Left lung (tissue), 10 donors: ENCODE results near the gene CPN2. TPM values are rescaled to one million over a fixed set of nuclear protein-coding genes. Genes with fewer than 3 reads are reported as not detected.

ENCODE experiments used
- ATAC-seq: fragments of 200-7000 bp; cut with Tn5 transposase; one replicate; pipeline ENCODE4 v1.9.1; 2020; ENCODE audit warnings: moderate library complexity
- DNase-seq, 4 donors: peaks; one replicate each; pipeline ENCODE4 v3.0.0-alpha.2; 2013 to 2020
- H3K27ac ChIP-seq, 2 donors: fragments of 200-600 bp; sonication (generic) in 1 of 2; one replicate each; pipeline versions ENCODE4 v1.5.0 to v1.8.0; 2020 to 2021
- H3K27me3 ChIP-seq, 2 donors: fragments of 200-600 bp; sonication (generic) in 1 of 2; one replicate each; pipeline versions ENCODE4 v1.5.0 to v1.8.0; 2020 to 2021
- H3K36me3 ChIP-seq, 2 donors: fragments of 200-600 bp; sonication (generic) in 1 of 2; one replicate each; pipeline versions ENCODE4 v1.5.0 to v1.8.0; 2020 to 2021
- H3K4me1 ChIP-seq, 2 donors: fragments of 200-600 bp; one replicate each; pipeline ENCODE4 v1.8.0; 2021
- H3K4me3 ChIP-seq, 2 donors: fragments of 200-600 bp; sonication (generic) in 1 of 2; one replicate each; pipeline versions ENCODE4 v1.5.0 to v1.8.0; 2020 to 2021; ENCODE audit warnings: mild to moderate bottlenecking in 1 of 2
- H3K9me3 ChIP-seq, 2 donors: fragments of 200-600 bp; sonication (generic) in 1 of 2; one replicate each; pipeline versions ENCODE4 v1.5.0 to v1.8.0; 2020 to 2021
- intact Hi-C, 2 donors: fragments of 100-400 bp; cut with DNase I; formaldehyde crosslinking; loops; one replicate each; pipeline versions ENCODE4 v1.11.2 to v1.14.2; 2022
- polyA plus RNA-seq, 6 donors: library from polyadenylated mRNA; unstranded; fragments of 120-200 nt; gene quantifications; one replicate each; pipeline ENCODE4 v1.2.1, GENCODE V29; 2013; ENCODE audit not compliant: insufficient read length in 6 of 6
- total RNA-seq, 2 donors: library from RNA; stranded (reverse); fragmentation: NEBNext Ultra II Directional; extraction: Animal tissue kit (Norgen Biotek cat#: 25700); gene quantifications; one replicate each; pipeline ENCODE4 v1.2.1, GENCODE V29; 2021
- TF ChIP-seq, protein P1 (sequence below), 2 donors: fragments of 200-600 bp; sonication (generic) in 1 of 2; IDR thresholded peaks; one replicate each; pipeline versions ENCODE4 v1.5.0 to v1.8.0; 2021; ENCODE audit warnings: antibody characterized with exemption in 2 of 2
- donor health status: DM: no; HTN: yes; CAD: no.
- donor health status: DM: no; HTN: no; CAD: no.

CPN2 gene
- total and polyA plus RNA-seq, 8 donors = not detected

- ATAC-seq (no peak), DNase-seq (peak in 1 of 4 donors; percentile 32)
- H3K4me1 ChIP-seq = peaks cover 4 to 15% of the 10 kb centered on the region in 2 donors
- peak overlapping the region in 1 of 2 donors; percentile 47 for H3K4me3 ChIP-seq
- TF ChIP-seq, protein P1, sequence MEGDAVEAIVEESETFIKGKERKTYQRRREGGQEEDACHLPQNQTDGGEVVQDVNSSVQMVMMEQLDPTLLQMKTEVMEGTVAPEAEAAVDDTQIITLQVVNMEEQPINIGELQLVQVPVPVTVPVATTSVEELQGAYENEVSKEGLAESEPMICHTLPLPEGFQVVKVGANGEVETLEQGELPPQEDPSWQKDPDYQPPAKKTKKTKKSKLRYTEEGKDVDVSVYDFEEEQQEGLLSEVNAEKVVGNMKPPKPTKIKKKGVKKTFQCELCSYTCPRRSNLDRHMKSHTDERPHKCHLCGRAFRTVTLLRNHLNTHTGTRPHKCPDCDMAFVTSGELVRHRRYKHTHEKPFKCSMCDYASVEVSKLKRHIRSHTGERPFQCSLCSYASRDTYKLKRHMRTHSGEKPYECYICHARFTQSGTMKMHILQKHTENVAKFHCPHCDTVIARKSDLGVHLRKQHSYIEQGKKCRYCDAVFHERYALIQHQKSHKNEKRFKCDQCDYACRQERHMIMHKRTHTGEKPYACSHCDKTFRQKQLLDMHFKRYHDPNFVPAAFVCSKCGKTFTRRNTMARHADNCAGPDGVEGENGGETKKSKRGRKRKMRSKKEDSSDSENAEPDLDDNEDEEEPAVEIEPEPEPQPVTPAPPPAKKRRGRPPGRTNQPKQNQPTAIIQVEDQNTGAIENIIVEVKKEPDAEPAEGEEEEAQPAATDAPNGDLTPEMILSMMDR (IDR thresholded peaks at IDR 0.05) = no peak
- peaks cover 0 to 58% of the 10 kb centered on the region in 2 donors for H3K27me3 ChIP-seq
- no peak overlapping the region for H3K27ac ChIP-seq
- H3K9me3 ChIP-seq = peaks cover 0 to 11% of the 10 kb centered on the region in 2 donors
- H3K36me3 ChIP-seq = no peaks in the 10 kb centered on the region
- intact Hi-C loops = loop anchor here in 1 of 2 donors (5.0 to 10.0 kb wide), 3 partner anchors 177 to 650 kb away; partner anchors contain the start of gene HES1
These were observed 36.6 kb downstream of the CPN2 start for GRCh38 chr3:194314388-194315068.

DNA sequence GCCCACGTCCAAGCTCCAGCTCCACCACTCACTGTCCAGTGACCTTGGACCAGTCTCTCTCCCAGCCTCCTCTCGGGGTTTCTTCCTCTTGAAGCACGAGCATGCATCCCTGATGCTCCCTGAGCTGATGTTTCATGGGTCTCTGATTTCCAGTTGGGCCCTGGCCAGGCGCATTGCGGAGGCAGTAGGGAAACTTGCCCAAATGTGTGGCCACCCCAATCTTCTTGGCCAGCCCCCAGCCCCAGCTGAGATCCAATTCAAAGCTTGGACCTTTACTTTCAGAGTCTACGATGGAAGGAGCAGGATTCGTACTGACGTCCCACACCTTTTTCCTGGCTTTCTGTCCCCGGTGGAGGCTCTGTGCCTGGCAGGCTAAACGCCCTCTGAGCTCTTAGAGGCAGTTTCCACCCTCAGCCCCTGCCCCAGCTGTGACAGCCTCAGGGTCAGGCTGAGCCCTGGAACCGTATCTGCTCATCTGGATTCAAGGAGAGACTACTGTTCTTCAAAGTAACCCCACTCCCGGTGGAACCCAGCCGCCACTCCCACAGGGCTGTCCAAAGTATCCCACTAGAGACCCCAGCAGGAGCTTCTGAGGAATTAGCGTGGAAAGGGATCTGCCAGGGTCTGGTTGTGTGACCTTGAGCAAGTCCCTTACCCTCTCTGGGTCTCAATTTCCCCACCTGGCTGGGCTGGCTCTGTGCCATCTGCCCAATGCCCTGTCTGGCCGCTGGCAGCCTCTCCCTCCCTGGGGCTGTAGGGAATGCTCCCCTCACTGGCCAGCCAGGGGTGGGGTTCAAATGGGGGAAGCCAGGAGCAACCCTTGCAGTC is 37.4 kb downstream of the CPN2 start:
- ATAC-seq (no peak), DNase-seq (peak in 2 of 4 donors; percentile 69 to 75)
- Histone ChIP-seq H3K36me3 (no peaks in the 10 kb centered on the region), H3K27me3 (peaks cover 0 to 58% of the 10 kb centered on the region in 2 donors), H3K27ac (no peak overlapping the region), H3K4me1 (peaks cover 4 to 15% of the 10 kb centered on the region in 2 donors), H3K4me3 (no peak overlapping the region), H3K9me3 (peaks cover 0 to 4% of the 10 kb centered on the region in 2 donors)
- intact Hi-C loops = loop anchor here in 1 of 2 donors (5.0 to 10.0 kb wide), 2 partner anchors 176 to 649 kb away; partner anchors contain the start of gene HES1
- TF ChIP-seq, protein P1 (IDR thresholded peaks at IDR 0.05) = no peak

GRCh38 chr3:194312743-194313281 is 38.3 kb downstream of the CPN2 start:
- Histone ChIP-seq H3K4me1 (peaks cover 4 to 15% of the 10 kb centered on the region in 2 donors), H3K36me3 (no peaks in the 10 kb centered on the region), H3K4me3 (no peak overlapping the region), H3K27ac (no peak overlapping the region), H3K9me3 (no peaks in the 10 kb centered on the region), H3K27me3 (peaks cover 0 to 59% of the 10 kb centered on the region in 2 donors)
- TF ChIP-seq, protein P1 (IDR thresholded peaks at IDR 0.05) = no peak
- intact Hi-C loops = loop anchor here in 1 of 2 donors (5.0 to 10.0 kb wide), 2 partner anchors 176 to 648 kb away; partner anchors contain the start of gene HES1
- ATAC-seq (no peak), DNase-seq (peak in 2 of 4 donors; percentile 53 to 73)

DNA sequence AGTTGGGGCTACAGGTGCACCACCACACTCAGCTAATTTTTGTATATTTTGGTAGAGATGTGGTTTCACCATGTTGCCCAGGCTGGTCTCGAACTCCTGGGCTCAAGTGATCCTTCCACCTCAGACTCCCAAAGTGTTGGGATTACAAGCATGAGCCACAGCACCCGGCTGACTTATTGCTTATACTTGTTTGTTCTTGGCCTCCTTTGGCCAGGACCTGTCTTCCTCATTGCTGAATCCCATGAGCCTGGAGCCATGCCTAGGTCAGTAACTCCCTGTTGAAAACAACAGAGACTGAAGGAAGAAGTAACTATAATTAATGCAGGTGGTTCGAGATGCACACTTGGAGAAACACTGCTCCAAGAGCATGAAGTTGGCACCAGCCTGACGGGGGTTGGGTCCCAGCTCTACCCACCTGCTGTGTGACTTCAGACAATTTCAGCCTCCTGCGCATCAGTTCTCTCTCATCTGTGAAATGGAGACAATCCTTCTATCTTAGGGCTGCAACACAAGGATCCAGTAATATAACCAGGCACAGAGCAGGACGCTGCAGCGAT is 38.9 kb downstream of the CPN2 start:
- peaks cover 4 to 15% of the 10 kb centered on the region in 2 donors for H3K4me1 ChIP-seq
- no peak overlapping the region for H3K4me3 ChIP-seq
- no peak overlapping the region for H3K27ac ChIP-seq
- ATAC-seq = no peak
- H3K9me3 ChIP-seq = no peaks in the 10 kb centered on the region
- DNase-seq = peak in 1 of 4 donors; percentile 29
- H3K27me3 ChIP-seq = peaks cover 0 to 60% of the 10 kb centered on the region in 2 donors
- no peaks in the 10 kb centered on the region for H3K36me3 ChIP-seq
- intact Hi-C loops = loop anchor here in 1 of 2 donors (5.0 to 10.0 kb wide), 2 partner anchors 175 to 647 kb away; partner anchors contain the start of gene HES1
- TF ChIP-seq, protein P1 (IDR thresholded peaks at IDR 0.05) = no peak
